GM23338 (cell line): ENCODE results near the gene GRIN2D. TPM values are rescaled to one million over a fixed set of nuclear protein-coding genes. Genes with fewer than 3 reads are reported as not detected.

ENCODE experiments used
- ATAC-seq: fragments of 200-7000 bp; cut with Tn5 transposase; 3 replicates; pipeline ENCODE4 v1.9.1; 2020
- DNase-seq: peaks from one replicate; pipeline ENCODE4 v3.0.0-alpha.2; 2015; ENCODE audit warnings: low spot score
- H2AFZ ChIP-seq: fragments of 200-600 bp; sonication (generic); 2 replicates; pipeline ENCODE4 v1.8.0; 2016; ENCODE audit warnings: antibody characterized with exemption, mild to moderate bottlenecking, moderate library complexity
- H3F3A ChIP-seq: fragments of 200-600 bp; sonication (generic); replicated peaks from 2 replicates; pipeline ENCODE4 v1.8.0; 2017; ENCODE audit warnings: antibody characterized with exemption, mixed run types, low read depth
- H3K27ac ChIP-seq: fragments of 200-600 bp; sonication (generic); 2 replicates; pipeline ENCODE4 v1.6.1; 2016; ENCODE audit warnings: low read depth
- H3K27me3 ChIP-seq: fragments of 200-600 bp; sonication (generic); 2 replicates; pipeline ENCODE4 v1.8.0; 2016; ENCODE audit warnings: mild to moderate bottlenecking, mixed run types, moderate library complexity; ENCODE audit not compliant: insufficient read depth
- H3K36me3 ChIP-seq: fragments of 200-600 bp; sonication (generic); 2 replicates; pipeline ENCODE4 v1.8.0; 2016; ENCODE audit warnings: mild to moderate bottlenecking; ENCODE audit not compliant: insufficient read depth
- H3K4me1 ChIP-seq: fragments of 200-600 bp; sonication (generic); 2 replicates; pipeline ENCODE4 v1.8.0; 2016; ENCODE audit warnings: mild to moderate bottlenecking, moderate library complexity; ENCODE audit not compliant: insufficient read depth
- H3K4me2 ChIP-seq: fragments of 200-600 bp; sonication (generic); 2 replicates; pipeline ENCODE4 v1.7.1; 2017; ENCODE audit warnings: mixed run types
- H3K4me3 ChIP-seq: fragments of 200-600 bp; sonication (generic); 2 replicates; pipeline ENCODE4 v1.6.1; 2016; ENCODE audit warnings: mixed run types
- H3K79me2 ChIP-seq: fragments of 200-600 bp; sonication (generic); replicated peaks from 2 replicates; pipeline ENCODE4 v1.8.0; 2017; ENCODE audit warnings: mild to moderate bottlenecking; ENCODE audit not compliant: insufficient read depth
- H3K9me2 ChIP-seq: fragments of 200-600 bp; sonication (generic); 2 replicates; pipeline ENCODE4 v1.8.0; 2017; ENCODE audit not compliant: insufficient read depth
- H4K20me1 ChIP-seq: fragments of 200-600 bp; sonication (generic); replicated peaks from 2 replicates; pipeline ENCODE4 v1.8.0; 2017; ENCODE audit warnings: mild to moderate bottlenecking; ENCODE audit not compliant: insufficient read depth
- H3K27ac Mint-ChIP-seq: 2 replicates; pipeline ENCODE4 v1.8.0; 2020; ENCODE audit warnings: inconsistent platforms, mild to moderate bottlenecking, moderate library complexity, mixed read lengths
- H3K27me3 Mint-ChIP-seq: 3 replicates; pipeline ENCODE4 v1.8.0; 2022; ENCODE audit warnings: low read depth, mild to moderate bottlenecking, moderate library complexity, mixed read lengths, inconsistent platforms; ENCODE audit not compliant: insufficient read depth, poor library complexity
- H3K36me3 Mint-ChIP-seq: 3 replicates; pipeline ENCODE4 v1.8.0; 2021; ENCODE audit warnings: low read depth, mild to moderate bottlenecking, inconsistent platforms, moderate library complexity, mixed read lengths
- H3K4me1 Mint-ChIP-seq: 3 replicates; pipeline ENCODE4 v1.8.0; 2020; ENCODE audit warnings: mild to moderate bottlenecking, inconsistent platforms, mixed read lengths
- H3K4me3 Mint-ChIP-seq: 3 replicates; pipeline ENCODE4 v1.8.0; 2021; ENCODE audit warnings: moderate library complexity, mild to moderate bottlenecking, inconsistent platforms, mixed read lengths
- H3K9me3 Mint-ChIP-seq: 3 replicates; pipeline ENCODE4 v1.8.0; 2020; ENCODE audit warnings: moderate library complexity, mild to moderate bottlenecking, inconsistent platforms, mixed read lengths
- CTCF ChIP-seq, 2 experiments: fragments of 200-600 bp in 1 of 2; sonication (generic) in 1 of 2; conservative IDR thresholded peaks; 2 replicates each; pipeline versions ENCODE4 v1.5.1 to v1.6.1; 2016 to 2017; ENCODE audit warnings: antibody characterized with exemption in 2 of 2, low read depth in 2 of 2, mild to moderate bottlenecking in 2 of 2, moderate library complexity in 1 of 2
- ETS1 ChIP-seq: IDR thresholded peaks from 2 replicates; pipeline ENCODE4 v1.6.1; 2016; ENCODE audit warnings: antibody characterized with exemption
- EZH2 ChIP-seq: fragments of 200-600 bp; sonication (generic); IDR thresholded peaks from one replicate; pipeline ENCODE4 v1.8.0; 2017; ENCODE audit warnings: antibody characterized with exemption, mild to moderate bottlenecking, low read depth; ENCODE audit not compliant: unreplicated experiment
- EZH2phosphoT487 ChIP-seq: fragments of 200-600 bp; sonication (generic); IDR thresholded peaks from one replicate; pipeline ENCODE4 v1.8.1; 2018; ENCODE audit warnings: antibody characterized with exemption; ENCODE audit not compliant: unreplicated experiment
- JUNB ChIP-seq: IDR thresholded peaks from one replicate; pipeline ENCODE4 v1.6.1; 2016; ENCODE audit warnings: antibody characterized with exemption; ENCODE audit not compliant: unreplicated experiment
- POLR2AphosphoS5 ChIP-seq: IDR thresholded peaks from 2 replicates; pipeline ENCODE4 v1.6.1; 2016; ENCODE audit warnings: antibody characterized with exemption, low read depth
- REST ChIP-seq: IDR thresholded peaks from one replicate; pipeline ENCODE4 v1.6.1; 2018; ENCODE audit warnings: antibody characterized with exemption; ENCODE audit not compliant: unreplicated experiment
- STAT1 ChIP-seq: IDR thresholded peaks from one replicate; pipeline ENCODE4 v1.6.1; 2016; ENCODE audit warnings: antibody characterized with exemption; ENCODE audit not compliant: unreplicated experiment
- ZNF114 ChIP-seq: fragments of 250-450 bp; sonication (Bioruptor Pico); IDR thresholded peaks from 2 replicates; pipeline ENCODE4 v1.5.0; 2020; ENCODE audit warnings: mild to moderate bottlenecking, moderate library complexity
- ZNF331 ChIP-seq: fragments of 250-450 bp; sonication (Bioruptor Pico); IDR thresholded peaks from 2 replicates; pipeline ENCODE4 v1.5.0; 2020; ENCODE audit warnings: low read depth, mild to moderate bottlenecking, moderate library complexity
- polyA plus RNA-seq: library from polyadenylated mRNA; unstranded; fragments of >200 nt; fragmentation: Nextera tagmentation; extraction: Ambion mirVana; gene quantifications from 2 replicates; pipeline ENCODE4 v1.2.1, GENCODE V29; 2016
- total RNA-seq: library from RNA; depleted of rRNA; stranded (reverse); fragments of >200 nt; shearing (Covaris generic); gene quantifications from 2 replicates; pipeline ENCODE4 v1.2.3, GENCODE V29; 2014
- TF ChIP-seq, protein P1 (sequence below): fragments of 250-450 bp; sonication (Bioruptor Pico); IDR thresholded peaks from 2 replicates; pipeline ENCODE4 v1.5.0; 2020; ENCODE audit warnings: mild to moderate bottlenecking, moderate library complexity

The GRIN2D gene
- total and polyA plus RNA-seq, 2 experiments from 2014 or later = 4.4 to 20.0 TPM

- H3K4me3 ChIP-seq = no peak overlapping the region
- no peaks in the 10 kb centered on the region for H4K20me1 ChIP-seq
- no peak overlapping the region for H3K4me2 ChIP-seq
- DNase-seq (no peak), ATAC-seq (no peak)
- no peaks in the 10 kb centered on the region for H3F3A ChIP-seq
- peaks cover 15% of the 10 kb centered on the region for H3K27me3 Mint-ChIP-seq
- H3K36me3 Mint-ChIP-seq = no peaks in the 10 kb centered on the region
- peaks cover 10% of the 10 kb centered on the region for H3K4me1 Mint-ChIP-seq
- no peaks in the 10 kb centered on the region for H3K27me3 ChIP-seq
- H3K27ac ChIP-seq = no peak overlapping the region
- no peak overlapping the region for H3K27ac Mint-ChIP-seq
- no peak for TF ChIP-seq ETS1
- TF ChIP-seq JUNB = no peak
- TF ChIP-seq ZNF331 = no peak
- TF ChIP-seq ZNF114 = no peak
- TF ChIP-seq EZH2phosphoT487 = no peak
- TF ChIP-seq CTCF (conservative IDR thresholded peaks at IDR 0.05; ENCODE audit: low read depth in 2 of 2) = no peak
- no peak for TF ChIP-seq STAT1
- TF ChIP-seq EZH2 = no peak
- no peak for TF ChIP-seq POLR2AphosphoS5
- TF ChIP-seq, protein P1, sequence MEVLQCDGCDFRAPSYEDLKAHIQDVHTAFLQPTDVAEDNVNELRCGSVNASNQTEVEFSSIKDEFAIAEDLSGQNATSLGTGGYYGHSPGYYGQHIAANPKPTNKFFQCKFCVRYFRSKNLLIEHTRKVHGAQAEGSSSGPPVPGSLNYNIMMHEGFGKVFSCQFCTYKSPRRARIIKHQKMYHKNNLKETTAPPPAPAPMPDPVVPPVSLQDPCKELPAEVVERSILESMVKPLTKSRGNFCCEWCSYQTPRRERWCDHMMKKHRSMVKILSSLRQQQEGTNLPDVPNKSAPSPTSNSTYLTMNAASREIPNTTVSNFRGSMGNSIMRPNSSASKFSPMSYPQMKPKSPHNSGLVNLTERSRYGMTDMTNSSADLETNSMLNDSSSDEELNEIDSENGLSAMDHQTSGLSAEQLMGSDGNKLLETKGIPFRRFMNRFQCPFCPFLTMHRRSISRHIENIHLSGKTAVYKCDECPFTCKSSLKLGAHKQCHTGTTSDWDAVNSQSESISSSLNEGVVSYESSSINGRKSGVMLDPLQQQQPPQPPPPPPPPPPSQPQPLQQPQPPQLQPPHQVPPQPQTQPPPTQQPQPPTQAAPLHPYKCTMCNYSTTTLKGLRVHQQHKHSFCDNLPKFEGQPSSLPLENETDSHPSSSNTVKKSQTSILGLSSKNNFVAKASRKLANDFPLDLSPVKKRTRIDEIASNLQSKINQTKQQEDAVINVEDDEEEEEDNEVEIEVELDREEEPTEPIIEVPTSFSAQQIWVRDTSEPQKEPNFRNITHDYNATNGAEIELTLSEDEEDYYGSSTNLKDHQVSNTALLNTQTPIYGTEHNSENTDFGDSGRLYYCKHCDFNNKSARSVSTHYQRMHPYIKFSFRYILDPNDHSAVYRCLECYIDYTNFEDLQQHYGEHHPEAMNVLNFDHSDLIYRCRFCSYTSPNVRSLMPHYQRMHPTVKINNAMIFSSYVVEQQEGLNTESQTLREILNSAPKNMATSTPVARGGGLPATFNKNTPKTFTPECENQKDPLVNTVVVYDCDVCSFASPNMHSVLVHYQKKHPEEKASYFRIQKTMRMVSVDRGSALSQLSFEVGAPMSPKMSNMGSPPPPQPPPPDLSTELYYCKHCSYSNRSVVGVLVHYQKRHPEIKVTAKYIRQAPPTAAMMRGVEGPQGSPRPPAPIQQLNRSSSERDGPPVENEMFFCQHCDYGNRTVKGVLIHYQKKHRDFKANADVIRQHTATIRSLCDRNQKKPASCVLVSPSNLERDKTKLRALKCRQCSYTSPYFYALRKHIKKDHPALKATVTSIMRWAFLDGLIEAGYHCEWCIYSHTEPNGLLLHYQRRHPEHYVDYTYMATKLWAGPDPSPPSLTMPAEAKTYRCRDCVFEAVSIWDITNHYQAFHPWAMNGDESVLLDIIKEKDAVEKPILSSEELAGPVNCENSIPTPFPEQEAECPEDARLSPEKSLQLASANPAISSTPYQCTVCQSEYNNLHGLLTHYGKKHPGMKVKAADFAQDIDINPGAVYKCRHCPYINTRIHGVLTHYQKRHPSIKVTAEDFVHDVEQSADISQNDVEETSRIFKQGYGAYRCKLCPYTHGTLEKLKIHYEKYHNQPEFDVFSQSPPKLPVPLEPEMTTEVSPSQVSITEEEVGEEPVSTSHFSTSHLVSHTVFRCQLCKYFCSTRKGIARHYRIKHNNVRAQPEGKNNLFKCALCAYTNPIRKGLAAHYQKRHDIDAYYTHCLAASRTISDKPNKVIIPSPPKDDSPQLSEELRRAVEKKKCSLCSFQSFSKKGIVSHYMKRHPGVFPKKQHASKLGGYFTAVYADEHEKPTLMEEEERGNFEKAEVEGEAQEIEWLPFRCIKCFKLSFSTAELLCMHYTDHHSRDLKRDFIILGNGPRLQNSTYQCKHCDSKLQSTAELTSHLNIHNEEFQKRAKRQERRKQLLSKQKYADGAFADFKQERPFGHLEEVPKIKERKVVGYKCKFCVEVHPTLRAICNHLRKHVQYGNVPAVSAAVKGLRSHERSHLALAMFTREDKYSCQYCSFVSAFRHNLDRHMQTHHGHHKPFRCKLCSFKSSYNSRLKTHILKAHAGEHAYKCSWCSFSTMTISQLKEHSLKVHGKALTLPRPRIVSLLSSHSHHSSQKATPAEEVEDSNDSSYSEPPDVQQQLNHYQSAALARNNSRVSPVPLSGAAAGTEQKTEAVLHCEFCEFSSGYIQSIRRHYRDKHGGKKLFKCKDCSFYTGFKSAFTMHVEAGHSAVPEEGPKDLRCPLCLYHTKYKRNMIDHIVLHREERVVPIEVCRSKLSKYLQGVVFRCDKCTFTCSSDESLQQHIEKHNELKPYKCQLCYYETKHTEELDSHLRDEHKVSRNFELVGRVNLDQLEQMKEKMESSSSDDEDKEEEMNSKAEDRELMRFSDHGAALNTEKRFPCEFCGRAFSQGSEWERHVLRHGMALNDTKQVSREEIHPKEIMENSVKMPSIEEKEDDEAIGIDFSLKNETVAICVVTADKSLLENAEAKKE (CRISPR knock-in tag) = no peak
- TF ChIP-seq REST = no peak
- H3K4me3 Mint-ChIP-seq = no peak overlapping the region
- H3K9me2 ChIP-seq = no peaks in the 10 kb centered on the region
- H3K9me3 Mint-ChIP-seq = no peaks in the 10 kb centered on the region; the same call in 2 of the 3 replicates
- no peaks in the 10 kb centered on the region for H3K79me2 ChIP-seq
- H3K4me1 ChIP-seq = no peaks in the 10 kb centered on the region
- no peaks in the 10 kb centered on the region for H3K36me3 ChIP-seq
- H2AFZ ChIP-seq = no peak overlapping the region
Measured at GRCh38 chr19:48367855-48368254, 25.6 kb upstream of the GRIN2D start.
